ENCODE results near the gene SOS1.

Gene SOS1

DNA sequence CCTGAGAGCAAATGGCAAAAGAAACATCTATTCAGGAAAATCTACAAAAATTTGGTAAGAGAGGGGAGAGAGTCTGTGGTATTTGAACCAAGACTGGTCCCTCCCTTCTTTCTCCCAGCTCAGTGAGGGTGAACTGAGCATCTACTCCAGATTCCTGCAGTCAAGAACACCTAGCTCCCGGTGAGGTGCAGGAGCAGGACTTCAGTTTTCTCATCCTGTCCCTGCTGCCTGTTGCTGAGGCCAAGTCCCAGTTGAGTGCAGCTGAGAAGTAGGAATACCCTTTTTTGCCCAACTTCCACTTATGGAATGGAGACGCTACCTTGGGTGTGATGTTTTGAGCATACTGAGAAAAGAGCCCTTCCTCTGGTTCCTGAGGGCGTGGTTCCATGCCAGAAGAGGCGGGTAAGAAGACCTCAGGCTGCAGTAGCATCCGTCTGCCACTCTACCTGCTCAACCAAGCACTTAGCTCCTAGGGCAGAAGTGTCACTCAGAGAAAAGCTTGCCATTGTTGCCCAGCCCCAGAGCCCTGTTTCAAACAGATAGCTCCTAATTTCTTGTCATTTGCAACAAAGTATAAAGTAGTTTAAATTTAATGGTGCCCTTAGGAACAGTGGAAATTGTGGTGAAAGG is 112.9 kb downstream of the SOS1 start:
- H3K27ac ChIP-seq (replicated peaks), result no peak overlapping the region
- no peak for DNase-seq (ENCODE audit: low read depth in 1 of 2, low spot score in 1 of 2)

DNA sequence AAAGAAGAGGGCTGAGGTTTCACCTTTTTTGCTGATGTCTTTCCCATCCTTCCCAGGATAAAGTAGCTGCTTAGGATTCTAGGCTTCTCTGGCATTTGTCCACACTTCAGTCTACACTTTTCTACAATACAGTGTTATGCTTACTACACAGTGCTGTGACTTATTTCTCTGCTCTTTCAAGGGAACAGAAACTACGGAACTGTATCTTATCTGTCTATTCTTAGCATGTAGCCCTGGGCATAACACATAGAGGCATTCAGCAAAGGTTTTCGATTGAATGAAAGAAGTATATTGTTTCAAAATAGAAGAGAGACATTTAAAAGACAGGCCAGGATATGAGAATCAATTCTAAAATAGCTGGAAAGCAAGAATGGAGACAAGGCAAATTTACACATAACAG is 120.3 kb downstream of the SOS1 start:
- DNase-seq (ENCODE audit: low read depth in 1 of 2, low spot score in 1 of 2), result no peak
- Histone ChIP-seq H3K4me3 (replicated peaks; ENCODE audit: insufficient read depth, low read length) (no peak overlapping the region), H3K27me3 (ENCODE audit: insufficient read depth, poor library complexity, severe bottlenecking) (no peaks in the 10 kb centered on the region), H3K27ac (replicated peaks) (no peak overlapping the region)
- no peak for TF ChIP-seq GABPA (IDR thresholded peaks at IDR 0.05; ENCODE audit: low read depth)
- no peak for TF ChIP-seq SPI1 (IDR thresholded peaks at IDR 0.05; ENCODE audit: borderline replicate concordance, low read depth)
- TF ChIP-seq, protein P1, sequence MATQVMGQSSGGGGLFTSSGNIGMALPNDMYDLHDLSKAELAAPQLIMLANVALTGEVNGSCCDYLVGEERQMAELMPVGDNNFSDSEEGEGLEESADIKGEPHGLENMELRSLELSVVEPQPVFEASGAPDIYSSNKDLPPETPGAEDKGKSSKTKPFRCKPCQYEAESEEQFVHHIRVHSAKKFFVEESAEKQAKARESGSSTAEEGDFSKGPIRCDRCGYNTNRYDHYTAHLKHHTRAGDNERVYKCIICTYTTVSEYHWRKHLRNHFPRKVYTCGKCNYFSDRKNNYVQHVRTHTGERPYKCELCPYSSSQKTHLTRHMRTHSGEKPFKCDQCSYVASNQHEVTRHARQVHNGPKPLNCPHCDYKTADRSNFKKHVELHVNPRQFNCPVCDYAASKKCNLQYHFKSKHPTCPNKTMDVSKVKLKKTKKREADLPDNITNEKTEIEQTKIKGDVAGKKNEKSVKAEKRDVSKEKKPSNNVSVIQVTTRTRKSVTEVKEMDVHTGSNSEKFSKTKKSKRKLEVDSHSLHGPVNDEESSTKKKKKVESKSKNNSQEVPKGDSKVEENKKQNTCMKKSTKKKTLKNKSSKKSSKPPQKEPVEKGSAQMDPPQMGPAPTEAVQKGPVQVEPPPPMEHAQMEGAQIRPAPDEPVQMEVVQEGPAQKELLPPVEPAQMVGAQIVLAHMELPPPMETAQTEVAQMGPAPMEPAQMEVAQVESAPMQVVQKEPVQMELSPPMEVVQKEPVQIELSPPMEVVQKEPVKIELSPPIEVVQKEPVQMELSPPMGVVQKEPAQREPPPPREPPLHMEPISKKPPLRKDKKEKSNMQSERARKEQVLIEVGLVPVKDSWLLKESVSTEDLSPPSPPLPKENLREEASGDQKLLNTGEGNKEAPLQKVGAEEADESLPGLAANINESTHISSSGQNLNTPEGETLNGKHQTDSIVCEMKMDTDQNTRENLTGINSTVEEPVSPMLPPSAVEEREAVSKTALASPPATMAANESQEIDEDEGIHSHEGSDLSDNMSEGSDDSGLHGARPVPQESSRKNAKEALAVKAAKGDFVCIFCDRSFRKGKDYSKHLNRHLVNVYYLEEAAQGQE (IDR thresholded peaks at IDR 0.05; ENCODE audit: insufficient replicate concordance, low read depth), result no peak
- TF ChIP-seq, protein P2, sequence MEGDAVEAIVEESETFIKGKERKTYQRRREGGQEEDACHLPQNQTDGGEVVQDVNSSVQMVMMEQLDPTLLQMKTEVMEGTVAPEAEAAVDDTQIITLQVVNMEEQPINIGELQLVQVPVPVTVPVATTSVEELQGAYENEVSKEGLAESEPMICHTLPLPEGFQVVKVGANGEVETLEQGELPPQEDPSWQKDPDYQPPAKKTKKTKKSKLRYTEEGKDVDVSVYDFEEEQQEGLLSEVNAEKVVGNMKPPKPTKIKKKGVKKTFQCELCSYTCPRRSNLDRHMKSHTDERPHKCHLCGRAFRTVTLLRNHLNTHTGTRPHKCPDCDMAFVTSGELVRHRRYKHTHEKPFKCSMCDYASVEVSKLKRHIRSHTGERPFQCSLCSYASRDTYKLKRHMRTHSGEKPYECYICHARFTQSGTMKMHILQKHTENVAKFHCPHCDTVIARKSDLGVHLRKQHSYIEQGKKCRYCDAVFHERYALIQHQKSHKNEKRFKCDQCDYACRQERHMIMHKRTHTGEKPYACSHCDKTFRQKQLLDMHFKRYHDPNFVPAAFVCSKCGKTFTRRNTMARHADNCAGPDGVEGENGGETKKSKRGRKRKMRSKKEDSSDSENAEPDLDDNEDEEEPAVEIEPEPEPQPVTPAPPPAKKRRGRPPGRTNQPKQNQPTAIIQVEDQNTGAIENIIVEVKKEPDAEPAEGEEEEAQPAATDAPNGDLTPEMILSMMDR (IDR thresholded peaks at IDR 0.05; ENCODE audit: insufficient read depth, low read length), result no peak
- TF ChIP-seq POLR2AphosphoS5 (IDR thresholded peaks at IDR 0.05; ENCODE audit: low read depth), result no peak

More for the DNA sequence above, 112.9 kb downstream of the SOS1 start:
- Histone ChIP-seq H3K27me3 (ENCODE audit: insufficient read depth, poor library complexity, severe bottlenecking) (no peaks in the 10 kb centered on the region), H3K4me3 (replicated peaks; ENCODE audit: insufficient read depth, low read length) (no peak overlapping the region)
- TF ChIP-seq GABPA (IDR thresholded peaks at IDR 0.05; ENCODE audit: low read depth), result no peak
- TF ChIP-seq, protein P2 (IDR thresholded peaks at IDR 0.05; ENCODE audit: insufficient read depth, low read length), result no peak
- TF ChIP-seq POLR2AphosphoS5 (IDR thresholded peaks at IDR 0.05; ENCODE audit: low read depth), result no peak
- TF ChIP-seq SPI1 (IDR thresholded peaks at IDR 0.05; ENCODE audit: borderline replicate concordance, low read depth), result no peak
- TF ChIP-seq, protein P1 (IDR thresholded peaks at IDR 0.05; ENCODE audit: insufficient replicate concordance, low read depth), result no peak

DNA sequence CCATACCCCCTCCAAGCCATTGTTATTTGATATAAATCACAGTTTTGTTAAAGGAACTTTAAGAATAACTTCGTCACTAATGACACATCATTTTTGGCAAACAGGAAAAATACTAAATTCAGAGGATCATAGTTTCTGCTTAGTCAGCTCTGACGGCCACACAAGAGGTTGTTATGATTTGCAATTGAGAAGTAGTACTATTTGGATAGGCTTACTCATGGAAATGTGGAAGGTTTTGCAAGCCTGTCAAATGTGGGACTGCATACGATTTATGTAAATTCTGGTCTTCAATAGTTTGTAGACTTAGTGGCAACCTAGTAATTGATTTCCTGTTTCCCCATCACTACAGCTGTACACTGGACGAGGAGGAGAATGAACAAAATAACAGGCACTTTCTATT is 123.1 kb downstream of the SOS1 start:
- H3K27me3 ChIP-seq (ENCODE audit: insufficient read depth, poor library complexity, severe bottlenecking), result no peaks in the 10 kb centered on the region
- no peak overlapping the region for H3K4me3 ChIP-seq (replicated peaks; ENCODE audit: insufficient read depth, low read length)
- TF ChIP-seq, protein P2 (IDR thresholded peaks at IDR 0.05; ENCODE audit: insufficient read depth, low read length), result no peak
- H3K27ac ChIP-seq (replicated peaks), result no peak overlapping the region
- DNase-seq (ENCODE audit: low read depth in 1 of 2, low spot score in 1 of 2), result no peak

DNA sequence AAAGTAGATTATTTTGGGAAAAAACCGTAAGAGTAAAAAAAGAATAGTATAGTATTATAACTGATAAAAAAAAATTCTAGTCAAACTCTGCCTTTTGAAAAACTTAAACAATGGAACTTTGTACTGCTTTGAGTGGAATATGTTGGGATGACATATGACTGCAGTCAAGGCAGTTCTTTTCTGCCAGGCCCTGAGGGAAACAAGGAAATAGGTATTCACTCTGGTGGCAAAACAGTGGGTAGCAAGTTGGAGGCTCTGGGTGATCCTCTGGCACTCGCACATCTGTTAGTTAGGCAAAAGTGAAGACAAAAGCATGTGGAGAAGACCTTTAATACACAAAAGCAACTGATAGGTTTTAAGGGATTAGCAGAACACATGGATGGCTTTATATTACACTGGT is 129.0 kb downstream of the SOS1 start:
- H3K4me3 ChIP-seq (replicated peaks; ENCODE audit: insufficient read depth, low read length), result no peak overlapping the region
- no peaks in the 10 kb centered on the region for H3K27me3 ChIP-seq (ENCODE audit: insufficient read depth, poor library complexity, severe bottlenecking)
- no peak for TF ChIP-seq POLR2AphosphoS5 (IDR thresholded peaks at IDR 0.05; ENCODE audit: low read depth)
- no peak for TF ChIP-seq GABPA (IDR thresholded peaks at IDR 0.05; ENCODE audit: low read depth)
- TF ChIP-seq, protein P1 (IDR thresholded peaks at IDR 0.05; ENCODE audit: insufficient replicate concordance, low read depth), result no peak
- no peak for TF ChIP-seq SPI1 (IDR thresholded peaks at IDR 0.05; ENCODE audit: borderline replicate concordance, low read depth)
- TF ChIP-seq, protein P2 (IDR thresholded peaks at IDR 0.05; ENCODE audit: insufficient read depth, low read length), result no peak
- no peak for DNase-seq (ENCODE audit: low read depth in 1 of 2, low spot score in 1 of 2)
- no peak overlapping the region for H3K27ac ChIP-seq (replicated peaks)
